ENCODE data around the gene SMAP2. TPM values are rescaled to one million over a fixed set of nuclear protein-coding genes. Genes with fewer than 3 reads are reported as not detected.
"Not testable (repeated sequence)": the region's sequence is repeated elsewhere in the genome, so short reads cannot be mapped to it uniquely, and the experiment has no call there.

SMAP2 gene
- polyA plus RNA-seq, 1 donor (not counting 4 experiments of a cell fraction or from before 2014, with no cell fraction given) = 13.2 TPM

DNA sequence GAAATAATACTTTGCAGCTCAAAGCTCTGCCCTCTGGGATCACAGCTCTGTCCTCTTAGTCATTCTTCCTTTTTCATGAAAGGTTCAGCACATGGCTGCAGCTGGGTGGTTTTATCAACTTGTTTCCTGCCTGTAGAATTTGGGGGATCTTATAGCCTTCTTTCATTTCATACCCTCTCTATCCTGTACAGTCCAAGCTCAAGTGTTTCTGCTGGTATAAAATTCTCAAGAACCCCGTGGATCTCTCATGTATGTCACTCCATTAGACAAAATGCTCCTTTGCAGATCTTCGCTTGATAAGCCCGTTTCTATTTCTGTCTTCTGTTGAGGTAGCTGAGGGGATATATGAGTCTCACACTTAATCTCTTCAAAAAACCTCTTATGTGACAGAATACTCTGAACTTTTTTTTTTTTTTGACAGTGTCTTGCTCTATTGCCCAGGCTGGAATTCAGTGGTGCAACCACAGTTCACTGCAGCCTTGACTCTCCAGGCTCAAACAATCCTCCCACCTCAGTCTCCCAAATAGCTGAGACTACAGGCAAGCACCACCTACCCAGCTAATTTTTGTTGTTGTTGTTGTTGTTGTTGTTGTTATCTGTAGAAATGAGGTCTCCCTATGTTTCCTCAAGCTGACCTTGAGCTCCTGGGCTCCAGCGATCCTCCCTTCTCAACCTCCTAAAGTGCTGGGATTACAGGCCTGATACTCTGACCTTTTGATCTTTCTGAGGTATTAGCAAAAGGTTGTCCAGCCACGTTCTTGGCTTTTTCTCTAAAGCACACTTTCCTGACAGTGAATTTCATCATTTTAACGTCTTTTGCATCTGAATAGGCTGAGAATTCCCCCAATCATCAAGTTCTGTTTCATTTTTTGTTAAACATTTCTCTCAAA is 31.8 kb upstream of the SMAP2 start:
- FAIRE-seq (no peak), DNase-seq (ENCODE audit: low read depth, low spot score) (no peak)
- TF ChIP-seq, protein P1, sequence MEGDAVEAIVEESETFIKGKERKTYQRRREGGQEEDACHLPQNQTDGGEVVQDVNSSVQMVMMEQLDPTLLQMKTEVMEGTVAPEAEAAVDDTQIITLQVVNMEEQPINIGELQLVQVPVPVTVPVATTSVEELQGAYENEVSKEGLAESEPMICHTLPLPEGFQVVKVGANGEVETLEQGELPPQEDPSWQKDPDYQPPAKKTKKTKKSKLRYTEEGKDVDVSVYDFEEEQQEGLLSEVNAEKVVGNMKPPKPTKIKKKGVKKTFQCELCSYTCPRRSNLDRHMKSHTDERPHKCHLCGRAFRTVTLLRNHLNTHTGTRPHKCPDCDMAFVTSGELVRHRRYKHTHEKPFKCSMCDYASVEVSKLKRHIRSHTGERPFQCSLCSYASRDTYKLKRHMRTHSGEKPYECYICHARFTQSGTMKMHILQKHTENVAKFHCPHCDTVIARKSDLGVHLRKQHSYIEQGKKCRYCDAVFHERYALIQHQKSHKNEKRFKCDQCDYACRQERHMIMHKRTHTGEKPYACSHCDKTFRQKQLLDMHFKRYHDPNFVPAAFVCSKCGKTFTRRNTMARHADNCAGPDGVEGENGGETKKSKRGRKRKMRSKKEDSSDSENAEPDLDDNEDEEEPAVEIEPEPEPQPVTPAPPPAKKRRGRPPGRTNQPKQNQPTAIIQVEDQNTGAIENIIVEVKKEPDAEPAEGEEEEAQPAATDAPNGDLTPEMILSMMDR (optimal IDR thresholded peaks at IDR 0.05 in 1 of 3, IDR thresholded peaks at IDR 0.05 in 1 of 3, conservative IDR thresholded peaks at IDR 0.05 in 1 of 3; ENCODE audit: extremely low read depth in 1 of 3, insufficient read depth in 2 of 3, low read length in 3 of 3) = no peak
- TF ChIP-seq EZH2 (IDR thresholded peaks at IDR 0.05; ENCODE audit: low read length) = no peak
- Histone ChIP-seq H3K36me3 (ENCODE audit: control insufficient read depth in 2 of 2, extremely low read depth in 1 of 2, insufficient read depth in 2 of 2, low read length in 2 of 2) (no peaks in the 10 kb centered on the region), H3K79me2 (ENCODE audit: control insufficient read depth, insufficient read depth, low read length) (no peaks in the 10 kb centered on the region), H2AFZ (ENCODE audit: control insufficient read depth, low read length) (no peak overlapping the region), H4K20me1 (ENCODE audit: control insufficient read depth, extremely low read depth, insufficient read depth, low read length) (no peaks in the 10 kb centered on the region), H3K9me3 (ENCODE audit: control insufficient read depth, low read depth, low read length) (no peaks in the 10 kb centered on the region), H3K4me3 (ENCODE audit: control insufficient read depth in 2 of 3, extremely low read depth in 1 of 3, insufficient read depth in 2 of 3, low read depth in 1 of 3, low read length in 3 of 3) (no peak overlapping the region), H3K27ac (ENCODE audit: control insufficient read depth, insufficient read depth, low read length) (no peak overlapping the region), H3K4me2 (ENCODE audit: control insufficient read depth, extremely low read depth, insufficient read depth, low read depth, low read length) (no peak overlapping the region), H3K9me1 (ENCODE audit: control insufficient read depth, extremely low read depth, insufficient read depth, low read length) (no peaks in the 10 kb centered on the region), H3K4me1 (ENCODE audit: control insufficient read depth, extremely low read depth, insufficient read depth, low read length) (peaks cover 2% of the 10 kb centered on the region), H3K27me3 (ENCODE audit: control insufficient read depth, extremely low read depth, insufficient read depth, low read length) (peaks cover 3% of the 10 kb centered on the region), H3K9ac (ENCODE audit: control insufficient read depth, extremely low read depth, insufficient read depth, low read length) (no peak overlapping the region)
- dilution Hi-C loops (cut with MboI; ENCODE audit: extremely low pct_ligation_motif_present, low sequenced_read_pairs) = no loop called here

- H3K9ac ChIP-seq (ENCODE audit: control insufficient read depth, extremely low read depth, insufficient read depth, low read length); H2AFZ ChIP-seq (ENCODE audit: control insufficient read depth, low read length); FAIRE-seq; H3K27ac ChIP-seq (ENCODE audit: control insufficient read depth, insufficient read depth, low read length); H4K20me1 ChIP-seq (ENCODE audit: control insufficient read depth, extremely low read depth, insufficient read depth, low read length); dilution Hi-C loops (cut with MboI; ENCODE audit: extremely low pct_ligation_motif_present, low sequenced_read_pairs); DNase-seq (ENCODE audit: low read depth, low spot score); H3K79me2 ChIP-seq (ENCODE audit: control insufficient read depth, insufficient read depth, low read length); H3K4me3 ChIP-seq (ENCODE audit: control insufficient read depth in 2 of 3, extremely low read depth in 1 of 3, insufficient read depth in 2 of 3, low read depth in 1 of 3, low read length in 3 of 3); H3K9me1 ChIP-seq (ENCODE audit: control insufficient read depth, extremely low read depth, insufficient read depth, low read length); H3K4me1 ChIP-seq (ENCODE audit: control insufficient read depth, extremely low read depth, insufficient read depth, low read length); H3K4me2 ChIP-seq (ENCODE audit: control insufficient read depth, extremely low read depth, insufficient read depth, low read depth, low read length); H3K27me3 ChIP-seq (ENCODE audit: control insufficient read depth, extremely low read depth, insufficient read depth, low read length); H3K9me3 ChIP-seq (ENCODE audit: control insufficient read depth, low read depth, low read length); H3K36me3 ChIP-seq (ENCODE audit: control insufficient read depth in 2 of 2, extremely low read depth in 1 of 2, insufficient read depth in 2 of 2, low read length in 2 of 2): not testable (repeated sequence)
Measured at GRCh38 chr1:40342381-40342717, 31.2 kb upstream of the SMAP2 start.

Data from keratinocyte (primary cell).